SK-N-SH (cell line): ENCODE data around the gene VPS35L. TPM values are rescaled to one million over a fixed set of nuclear protein-coding genes. Genes with fewer than 3 reads are reported as not detected.
A peak's percentile ranks its signal among the peaks of the same experiment; 100 is the strongest.

Experiments
- CTCF ChIA-PET: fragments of 300-600, 350-600 bp; formaldehyde crosslinking; extraction: SDS; loops from one replicate; lab custom pipeline; 2021; lab: Yijun Ruan, JAX
- POLR2A ChIA-PET: fragments of 350-600 bp; sonication (Branson Sonifier 250); formaldehyde crosslinking; extraction: SDS; loops from one replicate; lab custom pipeline; 2020; ENCODE audit warnings: antibody characterized with exemption, inconsistent platforms; lab: Yijun Ruan, JAX
- DNase-seq: peaks from one replicate; pipeline ENCODE4 v3.0.0; 2012
- H2AFZ ChIP-seq: fragments of 200-600 bp; sonication (generic); 2 replicates; pipeline ENCODE4 v1.8.1; 2016; ENCODE audit warnings: antibody characterized with exemption, mild to moderate bottlenecking, low read depth
- H3F3A ChIP-seq: fragments of 200-600 bp; sonication (generic); replicated peaks from 2 replicates; pipeline ENCODE3; 2016; ENCODE audit warnings: antibody characterized with exemption, mild to moderate bottlenecking; ENCODE audit not compliant: insufficient read depth
- H3K27ac ChIP-seq, 2 experiments: fragments of 200-500 bp in 1 of 2; fragments of 200-600 bp in 1 of 2; sonication (Bioruptor generic) in 1 of 2; sonication (generic), shearing (Covaris generic) in 1 of 2; 2 replicates each; pipeline versions ENCODE4 v1.5.1 to v1.6.1; 2014 to 2016; ENCODE audit warnings: low read depth in 2 of 2, inconsistent platforms in 1 of 2, low read length in 1 of 2, mild to moderate bottlenecking in 1 of 2, mixed read lengths in 1 of 2
- H3K27me3 ChIP-seq: fragments of 200-600 bp; sonication (generic), shearing (Covaris generic); 2 replicates; pipeline ENCODE4 v1.6.1; 2016; ENCODE audit warnings: mixed run types; ENCODE audit not compliant: insufficient read depth
- H3K36me3 ChIP-seq, 2 experiments: fragments of 200-500 bp in 1 of 2; fragments of 200-600 bp in 1 of 2; sonication (Bioruptor generic) in 1 of 2; sonication (generic) in 1 of 2; replicated peaks in 1 of 2; 2 replicates each; pipeline versions ENCODE3 to v1.5.1; 2014 to 2016; ENCODE audit warnings: low read length in 1 of 2, mild to moderate bottlenecking in 1 of 2; ENCODE audit not compliant: insufficient read depth in 2 of 2, control insufficient read depth in 1 of 2
- H3K4me1 ChIP-seq, 2 experiments: fragments of 200-500 bp in 1 of 2; fragments of 200-600 bp in 1 of 2; sonication (Bioruptor generic) in 1 of 2; sonication (generic), shearing (Covaris generic) in 1 of 2; 2 replicates each; pipeline versions ENCODE4 v1.5.1 to v1.6.1; 2014 to 2016; ENCODE audit warnings: low read depth in 1 of 2, low read length in 1 of 2, mixed run types in 1 of 2; ENCODE audit not compliant: insufficient read depth in 2 of 2, control insufficient read depth in 1 of 2
- H3K4me2 ChIP-seq: fragments of 200-600 bp; sonication (generic), shearing (Covaris generic); 2 replicates; pipeline ENCODE4 v1.6.1; 2017; ENCODE audit warnings: mixed run types
- H3K4me3 ChIP-seq, 2 experiments: fragments of 200-500 bp in 1 of 2; fragments of 200-600 bp in 1 of 2; sonication (Bioruptor generic) in 1 of 2; sonication (generic), shearing (Covaris generic) in 1 of 2; 2 replicates each; pipeline versions ENCODE4 v1.5.1 to v1.8.1; 2014 to 2016; ENCODE audit warnings: low read depth in 2 of 2, inconsistent platforms in 1 of 2, low read length in 1 of 2, mild to moderate bottlenecking in 1 of 2, mixed read lengths in 1 of 2, moderate library complexity in 1 of 2
- H3K79me2 ChIP-seq: fragments of 200-600 bp; sonication (generic); 2 replicates; pipeline ENCODE4 v1.8.1; 2017; ENCODE audit warnings: mild to moderate bottlenecking; ENCODE audit not compliant: insufficient read depth
- H3K9ac ChIP-seq: fragments of 200-600 bp; sonication (generic); 2 replicates; pipeline ENCODE4 v1.6.1; 2017; ENCODE audit warnings: mixed run types
- H3K9me2 ChIP-seq: fragments of 200-600 bp; sonication (generic); 2 replicates; pipeline ENCODE4 v1.6.1; 2017; ENCODE audit warnings: mixed run types
- H3K9me3 ChIP-seq: fragments of 200-600 bp; sonication (generic); 2 replicates; pipeline ENCODE4 v1.6.1; 2017; ENCODE audit warnings: mixed run types, mild to moderate bottlenecking, moderate library complexity
- H4K20me1 ChIP-seq: fragments of 200-600 bp; sonication (generic); 2 replicates; pipeline ENCODE4 v1.6.1; 2017; ENCODE audit warnings: mild to moderate bottlenecking, mixed run types; ENCODE audit not compliant: insufficient read depth
- CTCF ChIP-seq: fragments of 200-600 bp; sonication (generic); IDR thresholded peaks from 2 replicates; pipeline ENCODE4 v1.6.1; 2017; ENCODE audit warnings: antibody characterized with exemption, mild to moderate bottlenecking, moderate library complexity
- EP300 ChIP-seq, 2 experiments: IDR thresholded peaks; 2 replicates each; pipeline versions ENCODE4 v1.4.0 to v1.6.1; 2012; ENCODE audit warnings: borderline replicate concordance in 1 of 2, low read depth in 1 of 2, low read length in 1 of 2
- FOSL2 ChIP-seq: IDR thresholded peaks from 2 replicates; pipeline ENCODE4 v1.4.0; 2012; ENCODE audit warnings: low read depth, mild to moderate bottlenecking, moderate library complexity, borderline replicate concordance
- GATA2 ChIP-seq: sonication (generic); formaldehyde crosslinking; IDR thresholded peaks from 2 replicates; pipeline ENCODE4 v1.5.0; 2020; ENCODE audit warnings: mild to moderate bottlenecking, missing genetic modification reagents
- MEF2A ChIP-seq: IDR thresholded peaks from 2 replicates; pipeline ENCODE4 v1.4.0; 2012; ENCODE audit warnings: low read depth, borderline replicate concordance
- NFIC ChIP-seq: IDR thresholded peaks from 2 replicates; pipeline ENCODE4 v1.4.0; 2012; ENCODE audit warnings: borderline replicate concordance
- PBX3 ChIP-seq: IDR thresholded peaks from 2 replicates; pipeline ENCODE4; 2012
- RAD21 ChIP-seq: IDR thresholded peaks from 2 replicates; pipeline ENCODE4 v1.6.1; 2012; ENCODE audit warnings: mild to moderate bottlenecking, low read length
- RCOR1 ChIP-seq: fragments of 150-350 bp; IDR thresholded peaks from 2 replicates; pipeline ENCODE4 v1.6.1; 2017; ENCODE audit warnings: antibody characterized with exemption, low read length
- RFX5 ChIP-seq: IDR thresholded peaks from 2 replicates; pipeline ENCODE4 v1.6.1; 2012; ENCODE audit warnings: mild to moderate bottlenecking, improper control_type of control experiment, low read length
- RXRA ChIP-seq: IDR thresholded peaks from 2 replicates; pipeline ENCODE4 v1.4.0; 2012; ENCODE audit warnings: low read depth, mild to moderate bottlenecking, borderline replicate concordance
- TCF12 ChIP-seq: IDR thresholded peaks from 2 replicates; pipeline ENCODE4 v1.4.0; 2012
- TEAD4 ChIP-seq: IDR thresholded peaks from 2 replicates; pipeline ENCODE4 v1.4.0; 2012; ENCODE audit warnings: mild to moderate bottlenecking, borderline replicate concordance; ENCODE audit not compliant: insufficient read depth
- USF1 ChIP-seq: IDR thresholded peaks from 2 replicates; pipeline ENCODE4 v1.4.0; 2012; ENCODE audit warnings: low read depth, borderline replicate concordance
- WGBS: methylation state at CpG from one replicate; pipeline ENCODE4 v1.1.6; 2017; ENCODE audit warnings: low lambda C conversion rate; 5-methylcytosine and 5-hydroxymethylcytosine counted together
- polyA plus RNA-seq, 3 experiments: library from polyadenylated mRNA; depleted of rRNA; stranded (reverse); fragments of >200 nt; gene quantifications; 2 replicates each; pipeline ENCODE4 v1.2.3, GENCODE V29; 2012
- TF ChIP-seq, protein P1 (sequence below): IDR thresholded peaks from 2 replicates; pipeline ENCODE4 v1.4.0; 2012; ENCODE audit warnings: low read depth, borderline replicate concordance

Gene VPS35L
- polyA plus RNA-seq, 1 of the 3 experiments (the other 2 are of a cell fraction) = 35.3 TPM

DNA sequence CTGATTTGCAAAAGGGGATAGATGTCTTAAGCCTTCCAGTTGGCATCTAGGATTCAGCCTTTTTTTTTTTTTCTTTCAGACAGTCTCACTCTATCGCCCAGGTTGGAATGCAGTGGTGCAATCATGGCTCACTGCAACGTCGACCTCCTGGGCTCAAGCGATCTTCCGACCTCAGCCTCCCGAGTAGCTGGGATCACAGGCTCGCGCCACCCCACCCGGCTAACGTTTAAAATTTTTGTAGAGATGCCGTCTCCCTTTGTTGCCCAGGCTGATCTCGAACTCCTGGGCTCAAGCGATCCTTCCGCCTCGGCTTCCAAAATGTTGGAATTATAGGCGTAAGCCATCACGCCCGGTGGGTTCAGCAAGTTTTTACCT lies 32.3 kb upstream of the VPS35L start:
- Histone ChIP-seq H3K4me3 (peak overlapping the region in 1 of 2 experiments; percentile 93; a peak in 1 of 4 replicates), H3F3A (peaks cover 7% of the 10 kb centered on the region), H3K9me2 (no peaks in the 10 kb centered on the region), H3K27ac (no peak overlapping the region), H3K27me3 (no peaks in the 10 kb centered on the region), H4K20me1 (no peaks in the 10 kb centered on the region), H3K4me2 (no peak overlapping the region), H3K36me3 (peaks cover 5 to 11% of the 10 kb centered on the region in 2 experiments), H3K79me2 (peaks cover 70% of the 10 kb centered on the region), H3K9me3 (no peaks in the 10 kb centered on the region), H2AFZ (peak overlapping the region; percentile 64; the same call in 1 of the 2 replicates), H3K9ac (no peak overlapping the region), H3K4me1 (peaks cover 8 to 23% of the 10 kb centered on the region in 2 experiments; a peak in 3 of 4 replicates)
- WGBS = 67% methylated on average over 18 of the region's 18 CpGs
- DNase-seq = no peak
- CTCF ChIA-PET = interaction anchor here (1.0 to 2.6 kb wide), 3 partner anchors 13 to 32 kb away, joined by 3 to 14 read pairs (median 4); partner anchors contain the start of gene VPS35L
- POLR2A ChIA-PET = interaction anchor here (0.6 to 2.3 kb wide), 2 partner anchors 32 to 134 kb away, joined by 4 to 15 read pairs; partner anchors contain the start of gene VPS35L
- TF ChIP-seq TEAD4 (no peak), RAD21 (no peak), RFX5 (no peak), TCF12 (no peak), GATA2 (CRISPR knock-in tag) (no peak), RXRA (no peak), NFIC (no peak), EP300 (IDR thresholded peaks at IDR 0.05; ENCODE audit: borderline replicate concordance in 1 of 2, low read depth in 1 of 2, low read length in 1 of 2) (no peak), PBX3 (no peak), RCOR1 (no peak), USF1 (no peak), CTCF (no peak), FOSL2 (no peak), MEF2A (no peak)
- TF ChIP-seq, protein P1, sequence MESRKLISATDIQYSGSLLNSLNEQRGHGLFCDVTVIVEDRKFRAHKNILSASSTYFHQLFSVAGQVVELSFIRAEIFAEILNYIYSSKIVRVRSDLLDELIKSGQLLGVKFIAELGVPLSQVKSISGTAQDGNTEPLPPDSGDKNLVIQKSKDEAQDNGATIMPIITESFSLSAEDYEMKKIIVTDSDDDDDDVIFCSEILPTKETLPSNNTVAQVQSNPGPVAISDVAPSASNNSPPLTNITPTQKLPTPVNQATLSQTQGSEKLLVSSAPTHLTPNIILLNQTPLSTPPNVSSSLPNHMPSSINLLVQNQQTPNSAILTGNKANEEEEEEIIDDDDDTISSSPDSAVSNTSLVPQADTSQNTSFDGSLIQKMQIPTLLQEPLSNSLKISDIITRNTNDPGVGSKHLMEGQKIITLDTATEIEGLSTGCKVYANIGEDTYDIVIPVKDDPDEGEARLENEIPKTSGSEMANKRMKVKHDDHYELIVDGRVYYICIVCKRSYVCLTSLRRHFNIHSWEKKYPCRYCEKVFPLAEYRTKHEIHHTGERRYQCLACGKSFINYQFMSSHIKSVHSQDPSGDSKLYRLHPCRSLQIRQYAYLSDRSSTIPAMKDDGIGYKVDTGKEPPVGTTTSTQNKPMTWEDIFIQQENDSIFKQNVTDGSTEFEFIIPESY = no peak
